ENCODE results near the gene DOCK2.

- no peak for TF ChIP-seq REST (IDR thresholded peaks at IDR 0.05; ENCODE audit: insufficient read depth in 1 of 2, low read depth in 2 of 2, low read length in 2 of 2)
- TF ChIP-seq TAF1 (IDR thresholded peaks at IDR 0.05; ENCODE audit: borderline replicate concordance, insufficient read depth, low read length) = no peak
- no peak for TF ChIP-seq POLR2AphosphoS5 (IDR thresholded peaks at IDR 0.05; ENCODE audit: low read depth, low read length)
- TF ChIP-seq SIN3A (IDR thresholded peaks at IDR 0.05; ENCODE audit: borderline replicate concordance, insufficient read depth, low read length) = no peak
- TF ChIP-seq FOXP2 (optimal IDR thresholded peaks at IDR 0.05; ENCODE audit: borderline replicate concordance, extremely low read depth, extremely low read length, insufficient read depth) = no peak
Observed at GRCh38 chr5:169686137-169686536, 49.1 kb downstream of the DOCK2 start.
